GM23338 (cell line): ENCODE results near the gene UBC. TPM values are rescaled to one million over a fixed set of nuclear protein-coding genes. Genes with fewer than 3 reads are reported as not detected.
"Not testable (repeated sequence)": the region's sequence is repeated elsewhere in the genome, so short reads cannot be mapped to it uniquely, and the experiment has no call there.

Source experiments
- ATAC-seq: fragments of 200-7000 bp; cut with Tn5 transposase; 3 replicates; pipeline ENCODE4 v1.9.1; 2020
- DNase-seq: peaks from one replicate; pipeline ENCODE4 v3.0.0-alpha.2; 2015; ENCODE audit warnings: low spot score
- H2AFZ ChIP-seq: fragments of 200-600 bp; sonication (generic); 2 replicates; pipeline ENCODE4 v1.8.0; 2016; ENCODE audit warnings: antibody characterized with exemption, mild to moderate bottlenecking, moderate library complexity
- H3F3A ChIP-seq: fragments of 200-600 bp; sonication (generic); replicated peaks from 2 replicates; pipeline ENCODE4 v1.8.0; 2017; ENCODE audit warnings: antibody characterized with exemption, mixed run types, low read depth
- H3K27ac ChIP-seq: fragments of 200-600 bp; sonication (generic); 2 replicates; pipeline ENCODE4 v1.6.1; 2016; ENCODE audit warnings: low read depth
- H3K27me3 ChIP-seq: fragments of 200-600 bp; sonication (generic); 2 replicates; pipeline ENCODE4 v1.8.0; 2016; ENCODE audit warnings: mild to moderate bottlenecking, mixed run types, moderate library complexity; ENCODE audit not compliant: insufficient read depth
- H3K36me3 ChIP-seq: fragments of 200-600 bp; sonication (generic); 2 replicates; pipeline ENCODE4 v1.8.0; 2016; ENCODE audit warnings: mild to moderate bottlenecking; ENCODE audit not compliant: insufficient read depth
- H3K4me1 ChIP-seq: fragments of 200-600 bp; sonication (generic); 2 replicates; pipeline ENCODE4 v1.8.0; 2016; ENCODE audit warnings: mild to moderate bottlenecking, moderate library complexity; ENCODE audit not compliant: insufficient read depth
- H3K4me2 ChIP-seq: fragments of 200-600 bp; sonication (generic); 2 replicates; pipeline ENCODE4 v1.7.1; 2017; ENCODE audit warnings: mixed run types
- H3K4me3 ChIP-seq: fragments of 200-600 bp; sonication (generic); 2 replicates; pipeline ENCODE4 v1.6.1; 2016; ENCODE audit warnings: mixed run types
- H3K79me2 ChIP-seq: fragments of 200-600 bp; sonication (generic); replicated peaks from 2 replicates; pipeline ENCODE4 v1.8.0; 2017; ENCODE audit warnings: mild to moderate bottlenecking; ENCODE audit not compliant: insufficient read depth
- H3K9me2 ChIP-seq: fragments of 200-600 bp; sonication (generic); 2 replicates; pipeline ENCODE4 v1.8.0; 2017; ENCODE audit not compliant: insufficient read depth
- H4K20me1 ChIP-seq: fragments of 200-600 bp; sonication (generic); replicated peaks from 2 replicates; pipeline ENCODE4 v1.8.0; 2017; ENCODE audit warnings: mild to moderate bottlenecking; ENCODE audit not compliant: insufficient read depth
- H3K27ac Mint-ChIP-seq: 2 replicates; pipeline ENCODE4 v1.8.0; 2020; ENCODE audit warnings: inconsistent platforms, mild to moderate bottlenecking, moderate library complexity, mixed read lengths
- H3K27me3 Mint-ChIP-seq: 3 replicates; pipeline ENCODE4 v1.8.0; 2022; ENCODE audit warnings: low read depth, mild to moderate bottlenecking, moderate library complexity, mixed read lengths, inconsistent platforms; ENCODE audit not compliant: insufficient read depth, poor library complexity
- H3K36me3 Mint-ChIP-seq: 3 replicates; pipeline ENCODE4 v1.8.0; 2021; ENCODE audit warnings: low read depth, mild to moderate bottlenecking, inconsistent platforms, moderate library complexity, mixed read lengths
- H3K4me1 Mint-ChIP-seq: 3 replicates; pipeline ENCODE4 v1.8.0; 2020; ENCODE audit warnings: mild to moderate bottlenecking, inconsistent platforms, mixed read lengths
- H3K4me3 Mint-ChIP-seq: 3 replicates; pipeline ENCODE4 v1.8.0; 2021; ENCODE audit warnings: moderate library complexity, mild to moderate bottlenecking, inconsistent platforms, mixed read lengths
- H3K9me3 Mint-ChIP-seq: 3 replicates; pipeline ENCODE4 v1.8.0; 2020; ENCODE audit warnings: moderate library complexity, mild to moderate bottlenecking, inconsistent platforms, mixed read lengths
- CREB1 ChIP-seq: fragments of 250-450 bp; sonication (Bioruptor Pico); IDR thresholded peaks from 2 replicates; pipeline ENCODE4 v1.5.0; 2020; ENCODE audit warnings: low read depth, mild to moderate bottlenecking, moderate library complexity
- JUNB ChIP-seq: IDR thresholded peaks from one replicate; pipeline ENCODE4 v1.6.1; 2016; ENCODE audit warnings: antibody characterized with exemption; ENCODE audit not compliant: unreplicated experiment
- ZNF114 ChIP-seq: fragments of 250-450 bp; sonication (Bioruptor Pico); IDR thresholded peaks from 2 replicates; pipeline ENCODE4 v1.5.0; 2020; ENCODE audit warnings: mild to moderate bottlenecking, moderate library complexity
- ZNF331 ChIP-seq: fragments of 250-450 bp; sonication (Bioruptor Pico); IDR thresholded peaks from 2 replicates; pipeline ENCODE4 v1.5.0; 2020; ENCODE audit warnings: low read depth, mild to moderate bottlenecking, moderate library complexity
- polyA plus RNA-seq: library from polyadenylated mRNA; unstranded; fragments of >200 nt; fragmentation: Nextera tagmentation; extraction: Ambion mirVana; gene quantifications from 2 replicates; pipeline ENCODE4 v1.2.1, GENCODE V29; 2016
- total RNA-seq: library from RNA; depleted of rRNA; stranded (reverse); fragments of >200 nt; shearing (Covaris generic); gene quantifications from 2 replicates; pipeline ENCODE4 v1.2.3, GENCODE V29; 2014
- TF ChIP-seq, protein P1 (sequence below), 2 experiments: fragments of 200-600 bp in 1 of 2; sonication (generic) in 1 of 2; conservative IDR thresholded peaks; 2 replicates each; pipeline versions ENCODE4 v1.5.1 to v1.6.1; 2016 to 2017; ENCODE audit warnings: antibody characterized with exemption in 2 of 2, low read depth in 2 of 2, mild to moderate bottlenecking in 2 of 2, moderate library complexity in 1 of 2
- TF ChIP-seq, protein P2 (sequence below): IDR thresholded peaks from one replicate; pipeline ENCODE4 v1.6.1; 2018; ENCODE audit warnings: antibody characterized with exemption; ENCODE audit not compliant: unreplicated experiment

The UBC gene
- total and polyA plus RNA-seq, 2 experiments from 2014 or later, result 511 to 665 TPM

DNA sequence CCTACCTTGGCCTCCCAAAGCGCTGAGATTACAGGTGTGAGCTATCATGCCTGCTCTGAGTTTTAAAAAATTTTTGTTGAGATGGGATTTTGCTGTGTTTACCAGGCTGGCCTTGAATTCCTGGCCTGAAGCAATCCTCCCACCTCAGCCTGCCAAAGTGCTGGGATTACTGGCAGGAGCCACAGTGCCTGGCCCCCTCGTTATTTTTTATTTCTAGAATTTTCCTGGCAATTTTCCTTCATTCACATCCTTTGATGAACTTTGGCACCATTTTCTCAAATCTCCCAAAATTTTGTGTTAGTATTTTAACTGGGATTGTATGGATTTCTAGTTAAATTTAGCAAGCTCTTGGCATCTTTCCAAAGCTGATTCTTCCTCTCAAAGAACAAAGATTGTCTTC, 26.2 kb downstream of the UBC start (continued):
- TF ChIP-seq, protein P1, sequence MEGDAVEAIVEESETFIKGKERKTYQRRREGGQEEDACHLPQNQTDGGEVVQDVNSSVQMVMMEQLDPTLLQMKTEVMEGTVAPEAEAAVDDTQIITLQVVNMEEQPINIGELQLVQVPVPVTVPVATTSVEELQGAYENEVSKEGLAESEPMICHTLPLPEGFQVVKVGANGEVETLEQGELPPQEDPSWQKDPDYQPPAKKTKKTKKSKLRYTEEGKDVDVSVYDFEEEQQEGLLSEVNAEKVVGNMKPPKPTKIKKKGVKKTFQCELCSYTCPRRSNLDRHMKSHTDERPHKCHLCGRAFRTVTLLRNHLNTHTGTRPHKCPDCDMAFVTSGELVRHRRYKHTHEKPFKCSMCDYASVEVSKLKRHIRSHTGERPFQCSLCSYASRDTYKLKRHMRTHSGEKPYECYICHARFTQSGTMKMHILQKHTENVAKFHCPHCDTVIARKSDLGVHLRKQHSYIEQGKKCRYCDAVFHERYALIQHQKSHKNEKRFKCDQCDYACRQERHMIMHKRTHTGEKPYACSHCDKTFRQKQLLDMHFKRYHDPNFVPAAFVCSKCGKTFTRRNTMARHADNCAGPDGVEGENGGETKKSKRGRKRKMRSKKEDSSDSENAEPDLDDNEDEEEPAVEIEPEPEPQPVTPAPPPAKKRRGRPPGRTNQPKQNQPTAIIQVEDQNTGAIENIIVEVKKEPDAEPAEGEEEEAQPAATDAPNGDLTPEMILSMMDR (conservative IDR thresholded peaks at IDR 0.05; ENCODE audit: low read depth in 2 of 2), result no peak
- TF ChIP-seq CREB1, result no peak

DNA sequence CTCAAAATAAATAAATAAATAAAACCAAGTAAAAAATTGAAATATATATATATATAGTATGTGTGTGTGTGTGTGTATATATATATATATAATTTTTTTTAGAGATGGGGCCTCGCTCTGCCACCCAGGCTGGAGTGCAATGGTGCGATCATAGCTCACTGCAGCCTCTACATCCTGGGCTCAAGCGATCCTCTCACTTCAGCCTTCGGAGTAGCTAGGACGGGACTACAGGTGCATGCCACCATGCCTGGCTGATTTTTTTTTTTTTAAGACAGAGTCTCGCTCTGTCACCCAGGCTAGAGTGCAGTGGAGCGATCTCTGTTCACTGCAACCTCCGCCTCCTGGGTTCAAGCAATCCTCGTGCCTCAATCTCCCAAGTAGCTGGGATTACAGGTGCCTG, 26.7 kb downstream of the UBC start:
- not testable (repeated sequence) for H3F3A ChIP-seq, H3K9me2 ChIP-seq, H3K4me3 ChIP-seq, H3K79me2 ChIP-seq, H3K9me3 Mint-ChIP-seq, H3K36me3 ChIP-seq, H2AFZ ChIP-seq, ATAC-seq, H3K4me3 Mint-ChIP-seq, DNase-seq, H3K27me3 ChIP-seq, H3K27ac Mint-ChIP-seq, H4K20me1 ChIP-seq, H3K4me2 ChIP-seq, H3K27me3 Mint-ChIP-seq, H3K27ac ChIP-seq, H3K36me3 Mint-ChIP-seq
- H3K4me1 ChIP-seq, result peaks cover 21% of the 10 kb centered on the region
- H3K4me1 Mint-ChIP-seq, result peaks cover 22% of the 10 kb centered on the region

DNA sequence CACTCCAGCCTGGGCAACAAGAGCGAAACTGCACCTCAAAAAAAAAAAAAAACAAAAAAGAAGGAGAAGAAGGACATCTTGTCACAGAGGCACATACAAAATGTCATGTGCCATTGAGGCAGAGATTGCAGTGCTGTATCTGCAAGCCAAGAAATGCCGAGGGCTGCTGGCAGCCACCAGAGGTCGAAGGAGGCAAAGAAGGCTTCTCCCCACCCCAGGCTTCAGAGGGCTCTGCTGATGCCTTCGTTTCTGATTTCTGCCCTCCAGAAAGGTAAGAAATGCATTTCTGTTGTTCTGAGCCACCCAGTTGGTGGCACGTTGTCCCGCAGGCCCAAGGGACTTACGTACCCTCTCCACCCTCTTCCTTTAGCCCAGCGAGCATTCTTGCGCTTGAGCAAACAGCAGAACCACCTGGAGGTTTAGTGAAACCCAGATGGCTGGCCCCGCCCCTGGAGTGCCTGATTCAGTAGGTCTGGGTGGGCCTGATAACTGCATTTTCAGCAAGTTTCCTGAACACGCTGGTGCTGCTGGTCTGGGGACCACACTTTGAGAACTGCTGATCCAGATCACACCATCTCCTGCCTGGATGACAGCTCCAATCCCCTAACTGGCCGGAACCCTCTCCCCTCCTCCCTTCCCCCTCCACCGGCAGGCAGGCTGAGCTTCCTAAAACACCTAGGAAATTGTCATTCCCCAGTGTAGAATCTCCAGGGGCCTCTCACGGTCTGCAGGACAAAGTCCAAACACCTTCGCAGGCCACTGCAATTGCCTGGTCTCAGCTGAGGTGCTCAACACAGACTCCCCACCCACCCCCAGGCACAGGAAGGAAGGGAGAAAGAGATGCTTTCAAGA, 29.6 kb downstream of the UBC start:
- peak; percentile 71 for ATAC-seq

More for the DNA sequence above, 29.6 kb downstream of the UBC start:
- H3K27ac ChIP-seq, result 0 out of 2 replicates have a peak overlapping the region, but pooled peaks have one; percentile 32
- no peaks in the 10 kb centered on the region for H3K27me3 ChIP-seq
- H3K27ac Mint-ChIP-seq, result no peak overlapping the region; the same call in 1 of the 2 replicates
- H3K4me1 Mint-ChIP-seq, result peaks cover 26% of the 10 kb centered on the region
- DNase-seq, result peak; percentile 63
- peaks cover 4% of the 10 kb centered on the region for H3K27me3 Mint-ChIP-seq
- no peaks in the 10 kb centered on the region for H3K9me3 Mint-ChIP-seq
- H3K4me2 ChIP-seq, result peak overlapping the region; percentile 64
- H3K9me2 ChIP-seq, result no peaks in the 10 kb centered on the region
- peak overlapping the region; percentile 97 for H2AFZ ChIP-seq
- no peak overlapping the region for H3K4me3 Mint-ChIP-seq
- no peaks in the 10 kb centered on the region for H3K36me3 Mint-ChIP-seq
- 0 out of 2 replicates have a peak, but pooled peaks cover 4% of the 10 kb centered on the region for H3F3A ChIP-seq
- no peaks in the 10 kb centered on the region for H3K79me2 ChIP-seq
- no peak for TF ChIP-seq JUNB
- TF ChIP-seq ZNF114 (CRISPR knock-in tag), result no peak
- TF ChIP-seq, protein P2, sequence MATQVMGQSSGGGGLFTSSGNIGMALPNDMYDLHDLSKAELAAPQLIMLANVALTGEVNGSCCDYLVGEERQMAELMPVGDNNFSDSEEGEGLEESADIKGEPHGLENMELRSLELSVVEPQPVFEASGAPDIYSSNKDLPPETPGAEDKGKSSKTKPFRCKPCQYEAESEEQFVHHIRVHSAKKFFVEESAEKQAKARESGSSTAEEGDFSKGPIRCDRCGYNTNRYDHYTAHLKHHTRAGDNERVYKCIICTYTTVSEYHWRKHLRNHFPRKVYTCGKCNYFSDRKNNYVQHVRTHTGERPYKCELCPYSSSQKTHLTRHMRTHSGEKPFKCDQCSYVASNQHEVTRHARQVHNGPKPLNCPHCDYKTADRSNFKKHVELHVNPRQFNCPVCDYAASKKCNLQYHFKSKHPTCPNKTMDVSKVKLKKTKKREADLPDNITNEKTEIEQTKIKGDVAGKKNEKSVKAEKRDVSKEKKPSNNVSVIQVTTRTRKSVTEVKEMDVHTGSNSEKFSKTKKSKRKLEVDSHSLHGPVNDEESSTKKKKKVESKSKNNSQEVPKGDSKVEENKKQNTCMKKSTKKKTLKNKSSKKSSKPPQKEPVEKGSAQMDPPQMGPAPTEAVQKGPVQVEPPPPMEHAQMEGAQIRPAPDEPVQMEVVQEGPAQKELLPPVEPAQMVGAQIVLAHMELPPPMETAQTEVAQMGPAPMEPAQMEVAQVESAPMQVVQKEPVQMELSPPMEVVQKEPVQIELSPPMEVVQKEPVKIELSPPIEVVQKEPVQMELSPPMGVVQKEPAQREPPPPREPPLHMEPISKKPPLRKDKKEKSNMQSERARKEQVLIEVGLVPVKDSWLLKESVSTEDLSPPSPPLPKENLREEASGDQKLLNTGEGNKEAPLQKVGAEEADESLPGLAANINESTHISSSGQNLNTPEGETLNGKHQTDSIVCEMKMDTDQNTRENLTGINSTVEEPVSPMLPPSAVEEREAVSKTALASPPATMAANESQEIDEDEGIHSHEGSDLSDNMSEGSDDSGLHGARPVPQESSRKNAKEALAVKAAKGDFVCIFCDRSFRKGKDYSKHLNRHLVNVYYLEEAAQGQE, result no peak
- TF ChIP-seq ZNF331 (CRISPR knock-in tag), result no peak
- TF ChIP-seq, protein P1 (conservative IDR thresholded peaks at IDR 0.05; ENCODE audit: low read depth in 2 of 2), result 0 out of 4 replicates have a peak, but pooled peaks of 1 of the 2 experiments have one; percentile 9
- no peak overlapping the region for H3K4me3 ChIP-seq
- H4K20me1 ChIP-seq, result no peaks in the 10 kb centered on the region
- peaks cover 28% of the 10 kb centered on the region for H3K4me1 ChIP-seq
- no peaks in the 10 kb centered on the region for H3K36me3 ChIP-seq
